SU-DHL-6 (cell line): ENCODE data around the gene HELQ.

Experiments
- CTCF ChIP-seq: fragments of 200-600 bp; sonication (generic); IDR thresholded peaks from one replicate; pipeline ENCODE4 v1.5.1; 2017; ENCODE audit warnings: antibody characterized with exemption, mild to moderate bottlenecking, low read length, moderate library complexity; ENCODE audit not compliant: insufficient read depth, poor library complexity, severe bottlenecking
- EZH2phosphoT487 ChIP-seq: fragments of 200-600 bp; sonication (generic), shearing (Covaris generic); conservative IDR thresholded peaks from 2 replicates; pipeline ENCODE4 v1.6.1; 2018; ENCODE audit warnings: mild to moderate bottlenecking, antibody characterized with exemption, low read length, moderate library complexity, mixed read lengths

- TF ChIP-seq CTCF: no peak
- TF ChIP-seq EZH2phosphoT487: no peak
Observed at GRCh38 chr4:83449009-83449408, 6.6 kb downstream of the HELQ start.
